ENCODE results near the gene RBM46.

Gene RBM46, protein sequence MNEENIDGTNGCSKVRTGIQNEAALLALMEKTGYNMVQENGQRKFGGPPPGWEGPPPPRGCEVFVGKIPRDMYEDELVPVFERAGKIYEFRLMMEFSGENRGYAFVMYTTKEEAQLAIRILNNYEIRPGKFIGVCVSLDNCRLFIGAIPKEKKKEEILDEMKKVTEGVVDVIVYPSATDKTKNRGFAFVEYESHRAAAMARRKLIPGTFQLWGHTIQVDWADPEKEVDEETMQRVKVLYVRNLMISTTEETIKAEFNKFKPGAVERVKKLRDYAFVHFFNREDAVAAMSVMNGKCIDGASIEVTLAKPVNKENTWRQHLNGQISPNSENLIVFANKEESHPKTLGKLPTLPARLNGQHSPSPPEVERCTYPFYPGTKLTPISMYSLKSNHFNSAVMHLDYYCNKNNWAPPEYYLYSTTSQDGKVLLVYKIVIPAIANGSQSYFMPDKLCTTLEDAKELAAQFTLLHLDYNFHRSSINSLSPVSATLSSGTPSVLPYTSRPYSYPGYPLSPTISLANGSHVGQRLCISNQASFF

GRCh38 chr4:154781126-154781982 lies at the start of gene RBM46:
RBM46 (plus strand) TSS chr4:154781272; CDS start chr4:154796753, 15,481 bp downstream.
- DNase-seq (ENCODE audit: low spot score) = peak; percentile 27

DNA sequence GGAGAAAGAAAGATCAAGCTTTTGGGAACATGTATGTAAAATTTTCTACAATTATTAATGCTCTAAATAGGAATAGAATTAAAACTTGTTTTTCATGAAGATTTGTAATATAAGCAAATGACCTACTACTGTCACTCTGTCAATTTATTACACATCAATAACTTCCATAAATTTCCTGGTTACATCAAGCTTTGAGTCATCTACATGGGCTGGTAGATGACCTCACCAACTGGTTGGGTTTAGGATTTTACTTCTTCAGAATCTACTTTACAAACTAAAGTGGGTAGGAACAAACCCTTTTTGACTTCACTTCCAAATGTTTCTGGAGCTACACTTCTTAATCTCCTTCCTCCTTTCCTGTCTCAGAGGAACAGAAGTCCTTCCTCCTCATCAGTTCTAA lies 49.3 kb upstream of the RBM46 start:
- no peak for DNase-seq (ENCODE audit: low spot score)

GRCh38 chr4:154732669-154733068 lies 48.4 kb upstream of the RBM46 start:
- DNase-seq (ENCODE audit: low spot score) = no peak

DNA sequence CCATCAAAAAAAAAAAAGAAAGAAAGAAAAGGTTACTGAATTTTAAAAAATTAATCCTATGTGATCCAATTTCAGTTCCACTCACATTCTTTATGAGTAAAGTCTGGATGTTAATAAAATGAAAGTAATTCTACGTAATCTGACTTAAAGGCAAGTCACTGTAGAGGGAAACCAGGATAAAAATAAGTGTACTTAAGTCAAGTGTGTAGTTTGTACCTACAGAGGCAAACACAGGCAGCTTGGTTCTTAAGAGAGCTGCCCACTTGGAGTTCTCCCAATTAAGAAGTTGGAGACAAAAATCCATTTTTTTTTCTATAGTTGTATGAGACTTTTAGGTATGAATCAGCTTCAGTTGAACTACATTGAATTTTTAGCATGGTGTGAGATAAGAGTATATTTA lies 44.3 kb upstream of the RBM46 start:
- no peak for DNase-seq (ENCODE audit: low spot score)

DNA sequence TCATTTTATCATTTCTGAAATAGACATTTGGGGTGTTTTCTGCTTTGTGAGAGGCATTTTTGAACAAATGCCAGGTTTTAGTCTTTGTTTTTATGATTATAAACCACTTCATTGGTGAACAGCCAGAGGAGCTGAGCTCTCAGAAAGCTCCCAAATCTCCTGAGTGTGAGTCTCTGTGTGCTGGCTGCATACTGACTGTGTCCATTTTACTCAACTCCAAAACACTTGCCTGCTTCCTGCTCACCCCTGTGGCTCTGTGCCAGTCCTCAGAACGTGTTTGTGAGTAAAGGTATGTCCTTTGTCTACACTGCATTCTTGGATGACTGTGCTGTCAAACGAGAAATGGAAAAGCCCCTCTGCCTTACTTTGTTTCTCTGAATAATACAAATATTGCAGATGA lies 42.6 kb upstream of the RBM46 start:
- DNase-seq (ENCODE audit: low spot score) = no peak

DNA sequence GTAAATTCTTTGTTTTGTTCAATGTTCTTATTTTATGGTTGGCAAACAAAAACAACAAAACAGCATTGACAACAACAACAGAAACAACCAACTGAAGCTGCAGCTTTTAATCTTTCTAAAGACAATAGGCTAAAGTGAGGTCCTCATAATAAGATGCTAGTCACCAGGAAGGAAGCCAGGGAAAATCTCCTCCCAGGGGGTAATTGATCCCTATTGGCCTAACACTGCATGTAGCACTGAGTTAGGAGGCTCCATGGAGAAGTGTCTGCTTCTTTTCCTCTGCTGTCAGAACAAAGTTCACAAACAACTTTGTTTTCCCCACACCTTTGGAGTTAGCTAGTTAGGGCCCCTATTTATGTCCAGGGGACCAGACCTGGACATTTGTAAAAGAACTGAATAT lies 42.0 kb upstream of the RBM46 start:
- no peak for DNase-seq (ENCODE audit: low spot score)

DNA sequence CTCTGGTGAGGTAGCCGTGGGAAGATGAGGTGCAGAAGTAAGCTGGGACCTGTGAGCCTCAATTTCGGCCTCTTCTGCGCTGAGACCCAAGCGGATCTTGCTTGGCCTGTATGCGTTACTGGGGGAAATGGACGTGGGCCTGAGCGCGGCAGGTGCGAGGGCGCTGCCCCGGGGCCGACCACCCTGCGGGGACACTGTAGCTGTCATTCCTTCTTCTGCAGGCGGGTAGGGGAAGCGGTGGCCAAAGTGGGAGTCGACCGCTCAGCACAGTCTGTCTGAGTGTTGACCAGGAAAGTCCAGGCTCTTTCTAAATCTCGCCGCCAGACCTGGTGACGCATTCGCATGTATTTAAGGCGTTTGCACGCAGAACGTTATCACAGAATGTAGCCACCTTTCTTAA lies 40.6 kb upstream of the RBM46 start:
- DNase-seq (ENCODE audit: low spot score) = no peak

DNA sequence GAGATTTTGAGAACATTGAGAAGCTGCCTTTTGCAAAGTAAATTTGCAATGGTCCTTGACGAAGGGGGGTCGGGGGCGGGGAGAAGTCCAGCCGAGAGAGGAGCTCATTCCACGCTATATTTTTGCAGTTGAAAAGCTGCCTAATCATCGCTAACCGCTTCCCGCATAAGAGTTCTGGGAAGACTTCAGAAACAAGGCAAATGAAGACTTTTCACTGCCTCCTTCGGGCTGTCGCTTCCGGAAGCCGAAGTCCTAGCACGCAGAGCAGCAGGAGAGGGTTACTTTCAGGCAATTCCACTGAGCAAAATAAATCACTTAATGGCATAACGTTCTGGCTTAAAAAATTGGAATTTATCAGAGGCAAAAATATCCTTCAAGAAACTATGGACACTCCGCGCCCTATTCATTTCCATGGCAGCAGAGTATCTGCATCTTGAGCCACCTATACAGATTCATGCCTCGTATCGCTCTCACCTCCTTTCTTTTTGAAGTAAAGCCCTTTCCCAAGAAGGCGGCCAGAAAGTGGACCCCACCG lies 39.9 kb upstream of the RBM46 start:
- DNase-seq (ENCODE audit: low spot score) = no peak

DNA sequence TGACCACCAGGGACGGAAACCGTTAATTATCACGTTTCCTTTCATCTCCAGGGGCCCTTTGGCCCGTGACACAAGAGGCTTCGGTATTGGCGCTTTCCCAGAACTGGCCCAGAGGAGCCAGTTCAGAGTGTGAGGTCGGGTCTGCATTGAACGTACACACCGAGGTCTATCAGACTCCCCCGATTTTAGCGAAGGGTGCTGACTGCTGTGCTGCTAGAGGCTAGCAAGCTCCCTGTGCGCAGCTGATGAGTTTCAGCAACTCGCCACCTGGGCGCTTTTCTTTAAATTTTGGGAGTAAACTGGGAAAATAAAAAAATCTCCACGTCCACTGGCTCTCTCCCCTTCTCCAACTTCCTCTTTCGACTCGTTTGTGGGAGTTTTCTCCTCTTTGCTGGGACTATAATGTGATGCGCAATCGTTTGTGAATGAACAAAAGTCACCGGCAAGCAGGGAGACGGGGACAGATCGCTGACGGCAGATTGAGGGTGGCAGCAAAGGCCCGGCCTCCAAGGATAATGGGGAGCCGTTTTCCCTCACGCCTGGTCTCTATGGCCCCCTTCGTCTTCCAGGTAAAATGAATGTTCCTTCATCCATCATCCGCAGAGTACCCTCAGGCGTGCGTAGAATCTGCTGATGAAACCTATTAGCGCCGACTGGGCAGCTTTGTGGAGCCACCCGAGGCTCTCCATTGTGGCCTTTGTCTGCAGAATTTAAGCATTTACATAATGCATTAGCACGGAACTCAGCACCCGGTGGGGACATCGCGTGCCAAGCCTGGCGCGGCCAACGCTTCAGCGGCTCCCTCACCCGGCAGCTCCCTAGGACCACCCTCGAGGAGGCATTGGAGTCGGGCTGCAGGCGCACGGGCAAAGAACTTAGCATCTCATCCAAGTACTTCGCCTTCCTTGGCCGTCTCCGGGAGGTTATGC lies 38.9 kb upstream of the RBM46 start:
- DNase-seq (ENCODE audit: low spot score) = peak; percentile 39

GRCh38 chr4:154743683-154744340 lies 37.3 kb upstream of the RBM46 start, which contains the start of gene LRAT:
LRAT (plus strand) TSS chr4:154744000; CDS start chr4:154744327, 327 bp downstream.
- peak; percentile 71 for DNase-seq (ENCODE audit: low spot score)

DNA sequence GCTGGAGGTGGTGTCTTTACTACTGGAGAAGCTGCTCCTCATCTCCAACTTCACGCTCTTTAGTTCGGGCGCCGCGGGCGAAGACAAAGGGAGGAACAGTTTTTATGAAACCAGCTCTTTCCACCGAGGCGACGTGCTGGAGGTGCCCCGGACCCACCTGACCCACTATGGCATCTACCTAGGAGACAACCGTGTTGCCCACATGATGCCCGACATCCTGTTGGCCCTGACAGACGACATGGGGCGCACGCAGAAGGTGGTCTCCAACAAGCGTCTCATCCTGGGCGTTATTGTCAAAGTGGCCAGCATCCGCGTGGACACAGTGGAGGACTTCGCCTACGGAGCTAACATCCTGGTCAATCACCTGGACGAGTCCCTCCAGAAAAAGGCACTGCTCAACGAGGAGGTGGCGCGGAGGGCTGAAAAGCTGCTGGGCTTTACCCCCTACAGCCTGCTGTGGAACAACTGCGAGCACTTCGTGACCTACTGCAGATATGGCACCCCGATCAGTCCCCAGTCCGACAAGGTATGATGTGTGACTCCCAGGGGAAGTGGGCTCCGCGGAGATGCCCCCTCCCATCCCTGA lies 36.6 kb upstream of the RBM46 start:
- DNase-seq (ENCODE audit: low spot score) = no peak

- no peak for DNase-seq (ENCODE audit: low spot score)
Observed at GRCh38 chr4:154757713-154758112, 23.4 kb upstream of the RBM46 start.

- no peak for DNase-seq (ENCODE audit: low spot score)
Observed at GRCh38 chr4:154760895-154761294, 20.2 kb upstream of the RBM46 start.

DNA sequence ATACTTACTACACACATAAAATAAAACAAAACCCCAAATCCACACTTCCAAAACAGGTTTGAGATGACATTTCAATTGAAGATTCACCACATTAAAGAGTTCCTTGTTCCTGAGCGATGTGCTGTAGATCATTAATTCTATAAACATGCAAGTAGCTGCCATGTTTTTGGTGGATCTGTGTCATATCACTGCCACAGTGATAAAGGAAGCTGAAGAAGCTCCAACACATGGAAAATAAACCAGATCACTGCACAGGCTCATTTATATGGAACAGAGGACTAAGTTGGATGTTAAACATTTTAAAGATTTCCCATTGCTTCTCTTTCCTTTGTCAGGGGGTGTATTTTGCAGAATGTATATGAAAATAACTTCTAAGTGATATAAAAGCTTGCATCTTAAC lies 2.8 kb upstream of the RBM46 start:
- no peak for DNase-seq (ENCODE audit: low spot score)

- DNase-seq (ENCODE audit: low spot score) = peak; percentile 39
Observed at GRCh38 chr4:154779362-154779947, 1.6 kb upstream of the RBM46 start.

DNA sequence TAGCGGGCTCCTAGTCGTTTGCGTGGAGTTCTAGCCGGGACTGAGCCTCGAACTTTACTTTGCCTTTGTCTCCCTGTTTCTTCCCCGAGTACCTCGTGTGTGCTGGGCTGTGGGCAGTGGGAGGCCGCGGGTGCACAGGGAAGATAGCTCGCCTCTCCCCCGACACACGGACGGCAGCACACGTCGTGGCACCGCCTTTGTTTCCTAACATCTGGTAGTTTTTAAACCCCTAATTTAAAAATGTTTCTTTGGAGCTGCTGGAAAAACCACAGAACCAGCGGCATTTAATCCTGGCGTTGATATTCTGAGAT lies 866 bp downstream of the RBM46 start:
- peak; percentile 27 for DNase-seq (ENCODE audit: low spot score)

DNA sequence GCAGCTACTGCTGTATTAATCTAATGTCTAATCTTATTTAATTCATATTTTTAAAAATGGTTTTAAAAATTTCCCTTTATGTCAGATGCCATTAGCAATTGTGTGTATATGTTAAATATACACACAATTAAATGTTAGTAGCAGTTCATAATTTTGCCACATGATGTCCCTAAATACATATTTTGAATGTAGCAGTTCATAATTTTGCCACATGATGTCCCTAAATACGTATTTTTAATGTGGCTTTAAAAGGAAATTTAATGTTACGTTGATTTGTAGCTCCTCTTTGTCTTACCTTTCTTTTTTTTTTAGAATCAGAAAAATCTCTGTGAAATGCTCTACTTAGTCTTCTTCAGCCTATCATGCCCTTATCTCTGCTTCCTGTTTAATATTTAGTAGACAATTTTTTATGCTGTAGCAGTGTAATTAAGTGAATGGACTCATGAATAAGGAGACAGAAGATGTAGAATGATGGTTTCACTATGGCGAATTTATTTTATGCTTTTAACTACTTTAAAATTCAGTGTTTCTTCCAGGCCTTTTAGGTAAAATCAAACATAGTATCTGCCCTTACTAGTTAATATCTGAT lies 26.1 kb downstream of the RBM46 start:
- no peak for DNase-seq (ENCODE audit: low spot score)

DNA sequence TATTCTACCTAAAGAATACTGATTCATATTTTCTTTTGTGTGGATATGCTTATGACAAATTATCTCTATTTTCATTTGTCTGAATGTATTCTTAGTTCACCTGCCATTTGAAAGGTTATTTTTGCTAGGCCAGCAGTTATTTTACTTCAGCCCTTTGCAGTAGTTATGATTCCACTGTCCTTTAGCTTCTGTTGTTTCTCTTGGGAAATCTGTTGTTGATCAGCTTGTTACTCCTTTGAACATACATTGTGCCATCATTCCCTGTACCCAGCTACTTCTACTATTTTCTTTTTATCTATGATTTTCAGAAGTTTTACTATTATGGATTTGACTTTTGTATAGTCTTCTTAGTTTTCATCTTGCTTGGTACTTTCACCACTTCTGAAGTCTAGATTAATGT lies 37.2 kb downstream of the RBM46 start:
- DNase-seq (ENCODE audit: low spot score) = no peak

- no peak for DNase-seq (ENCODE audit: low spot score)
Observed at GRCh38 chr4:154822775-154823174, 41.7 kb downstream of the RBM46 start.

DNA sequence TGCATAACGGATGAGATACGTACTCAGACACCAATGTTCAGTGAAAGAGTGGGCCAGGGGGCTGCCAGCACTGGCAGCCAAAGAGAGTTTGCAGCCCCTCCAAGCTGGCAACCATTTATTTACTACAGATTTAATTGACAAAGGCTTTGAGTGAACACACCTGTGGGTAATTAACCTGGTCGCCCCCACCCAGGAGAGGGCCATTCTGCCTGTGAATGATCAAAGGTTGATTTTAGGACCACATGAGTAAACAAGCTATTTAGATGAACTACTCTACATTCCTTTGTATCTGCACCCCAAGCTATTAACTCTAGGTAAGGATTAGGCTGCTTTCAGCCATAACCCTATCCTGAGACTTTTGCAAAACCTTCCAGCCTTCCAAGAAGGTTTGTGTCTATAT lies 55.0 kb downstream of the RBM46 start:
- no peak for DNase-seq (ENCODE audit: low spot score)

All from D341Med (cell line).